Stimulated activated CD4-positive, alpha-beta T cell treated with anti-CD3 and anti-CD28 coated beads, TNF-alpha, amount 100 ng/mL, for 4 hours (primary cell): ENCODE results near the gene NPLOC4.
"Not testable (repeated sequence)": the region's sequence is repeated elsewhere in the genome, so short reads cannot be mapped to it uniquely, and the experiment has no call there.

Experiments used
- DNase-seq, 3 experiments: peaks; one replicate each; pipeline ENCODE4 v3.0.0-alpha.2; 2020; ENCODE audit warnings: low read depth in 3 of 3

NPLOC4 gene

DNA sequence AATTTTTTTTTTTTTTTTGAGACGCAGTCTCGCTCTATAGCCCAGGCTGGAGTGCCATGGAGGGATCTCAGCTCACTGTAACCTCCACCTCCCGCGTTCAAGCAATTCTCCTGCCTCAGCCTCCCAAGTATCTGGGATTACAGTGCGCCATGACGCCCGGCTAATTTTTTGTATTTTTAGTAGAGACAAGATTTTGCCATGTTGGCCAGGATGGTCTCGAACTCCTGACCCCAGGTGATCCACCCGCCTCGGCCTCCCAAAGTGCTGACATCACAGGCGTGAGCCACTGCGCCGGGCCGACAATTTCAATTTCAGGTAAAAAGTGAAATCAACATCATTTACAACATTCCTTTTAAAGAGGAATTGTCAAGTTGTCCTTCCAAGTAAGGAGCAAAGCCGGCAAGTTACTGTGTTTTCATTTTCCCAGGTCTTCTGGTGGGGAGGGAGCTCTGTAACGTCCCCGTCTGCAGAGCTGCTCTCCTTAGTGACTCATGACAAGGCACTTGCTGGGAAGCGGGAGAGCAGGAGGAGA, 873 bp downstream of the NPLOC4 start:
- DNase-seq, result no peak

DNA sequence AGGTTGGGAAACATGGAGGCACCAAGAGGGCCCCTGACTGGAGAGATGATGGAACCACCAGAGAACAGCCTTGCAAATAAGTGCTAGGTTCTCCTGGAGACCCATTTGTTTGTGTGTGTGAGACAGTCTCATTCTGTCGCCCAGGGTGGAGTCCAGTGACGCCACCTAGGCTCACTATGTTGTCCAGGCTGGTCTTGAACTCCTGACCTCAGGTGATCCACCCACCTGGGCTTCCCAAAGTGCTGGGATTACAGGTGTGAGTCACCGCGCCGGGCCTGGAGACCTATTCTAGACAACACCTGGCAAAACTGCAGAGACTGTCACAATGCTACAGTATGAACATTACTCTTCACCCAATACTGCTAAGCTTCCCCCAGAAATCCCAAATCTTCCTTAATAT, 1.5 kb downstream of the NPLOC4 start:
- DNase-seq, result no peak

DNA sequence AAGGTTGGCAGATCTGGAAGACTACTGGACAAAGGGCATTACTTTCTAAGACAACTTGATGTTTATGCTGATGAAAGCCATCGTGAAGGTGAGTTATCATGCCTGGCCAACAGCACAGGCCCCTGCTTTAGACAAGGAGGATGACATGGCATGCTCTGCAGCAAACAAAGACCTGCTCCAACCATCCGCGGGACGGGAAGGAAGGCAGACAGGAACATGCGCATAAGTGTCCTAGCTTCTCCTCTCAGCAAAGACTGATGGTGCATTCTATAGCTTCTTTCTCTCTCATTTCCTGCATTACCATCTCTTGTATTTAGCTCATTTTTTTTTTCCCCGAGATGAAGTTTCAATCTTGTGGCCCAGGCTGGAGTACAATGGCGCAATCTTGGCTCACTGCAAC, 5.4 kb downstream of the NPLOC4 start:
- DNase-seq, result no peak

DNA sequence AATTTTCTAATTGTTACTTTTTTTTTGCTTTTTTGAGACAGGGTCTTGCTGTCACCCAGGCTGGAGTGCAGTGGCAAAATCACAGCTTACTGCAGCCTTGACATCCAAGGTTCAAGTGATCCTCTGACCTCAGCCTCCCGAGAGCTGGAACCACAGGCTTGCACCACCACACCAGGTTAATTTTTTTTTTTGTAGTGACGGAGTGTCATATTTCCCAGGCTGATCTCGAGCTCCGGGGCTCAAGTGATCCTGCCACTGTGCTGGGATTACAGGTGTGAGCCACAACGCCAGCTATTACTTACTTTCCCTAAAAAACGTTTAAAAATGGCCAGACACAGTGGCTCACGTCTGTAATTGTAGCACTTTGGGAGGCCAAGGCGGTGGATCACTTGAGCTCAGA, 6.6 kb downstream of the NPLOC4 start:
- no peak for DNase-seq

DNA sequence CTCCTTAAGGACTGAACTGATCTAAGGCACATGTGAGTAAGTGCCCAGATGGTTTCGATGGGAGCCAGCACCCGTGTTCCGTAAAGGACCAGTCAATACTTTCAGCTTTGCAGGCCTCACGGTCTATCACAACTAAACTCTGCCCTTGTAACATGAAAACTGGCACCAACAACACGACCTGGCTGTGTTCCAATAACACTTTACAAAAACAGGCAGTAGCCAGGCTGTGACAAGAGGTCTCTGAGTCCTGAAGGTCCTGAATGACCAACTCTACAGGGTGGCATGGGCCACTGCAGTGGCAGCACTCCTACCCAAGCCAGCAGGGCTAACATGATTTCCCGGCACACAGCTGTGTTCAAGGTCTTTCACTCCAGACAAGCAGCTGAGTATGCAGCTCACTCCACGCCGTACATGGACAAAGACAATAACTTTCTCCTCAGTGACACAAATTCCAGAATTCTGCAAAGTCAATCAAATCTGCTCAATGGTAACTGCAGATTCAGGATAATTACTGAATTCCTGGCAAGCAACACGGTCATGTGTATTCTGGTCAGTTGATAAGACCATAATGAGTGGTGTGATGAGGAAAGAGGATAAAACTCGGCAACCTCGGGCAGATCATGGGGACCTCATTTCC, 15.3 kb downstream of the NPLOC4 start:
- no peak for DNase-seq

DNA sequence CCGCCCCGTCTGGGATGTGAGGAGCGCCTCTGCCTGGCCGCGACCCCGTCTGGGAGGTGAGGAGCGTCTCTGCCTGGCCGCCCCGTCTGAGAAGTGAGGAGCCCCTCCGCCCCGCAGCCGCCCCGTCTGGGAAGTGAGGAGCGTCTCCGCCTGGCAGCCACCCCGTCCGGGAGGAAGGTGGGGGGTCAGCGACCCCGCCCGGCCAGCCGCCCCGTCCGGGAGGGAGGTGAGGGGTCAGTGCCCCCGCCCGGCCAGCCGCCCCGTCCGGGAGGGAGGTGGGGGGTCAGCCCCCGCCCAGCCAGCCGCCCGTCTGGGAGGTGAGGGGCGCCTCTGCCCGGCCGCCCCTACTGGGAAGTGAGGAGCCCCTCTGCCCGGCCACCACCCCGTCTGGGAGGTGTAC, 18.6 kb downstream of the NPLOC4 start:
- not testable (repeated sequence) for DNase-seq

DNA sequence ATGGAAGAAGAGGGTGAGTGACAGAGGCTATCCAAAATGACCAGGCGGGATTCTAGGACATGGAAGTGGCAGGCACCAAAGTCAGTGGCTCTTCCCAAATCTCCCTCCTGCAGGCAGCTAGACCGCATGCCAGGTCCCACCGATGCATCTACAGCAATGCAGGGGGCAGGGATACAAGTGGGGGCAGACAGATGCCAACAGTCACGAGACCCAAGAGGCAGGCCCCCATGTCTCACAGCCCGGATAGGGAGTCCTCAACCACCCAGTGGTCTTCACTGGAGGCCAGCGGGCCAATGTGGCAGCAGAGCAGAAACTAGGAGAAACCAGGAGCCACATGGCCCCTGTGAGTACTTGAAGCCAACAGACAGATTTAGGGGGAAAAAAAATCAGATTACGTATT, 20.0 kb downstream of the NPLOC4 start:
- DNase-seq, result no peak

DNA sequence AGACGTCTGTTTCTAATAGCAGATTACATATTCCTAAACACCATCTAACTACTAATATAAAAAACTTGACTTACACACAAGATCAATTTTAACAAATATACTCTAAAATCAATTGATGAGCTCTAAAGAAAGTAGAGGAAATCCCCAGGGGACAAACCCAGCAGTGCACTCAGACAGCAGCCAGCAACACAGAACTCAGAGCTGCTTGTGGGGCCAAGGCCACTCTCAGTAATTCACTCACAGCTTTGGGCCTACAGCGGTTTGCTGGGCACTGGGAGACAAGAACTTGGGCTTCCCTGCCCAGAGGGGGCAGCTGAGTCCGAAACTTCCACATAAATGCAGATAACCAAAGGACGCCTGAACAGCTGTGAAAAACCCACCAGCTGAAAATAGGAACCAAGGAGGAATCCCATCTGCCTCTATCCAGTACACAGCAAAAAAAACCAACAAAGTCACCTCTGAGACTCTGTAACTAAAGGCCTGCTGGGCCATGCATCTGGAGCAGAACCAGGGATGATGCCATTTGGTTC, 21.4 kb downstream of the NPLOC4 start:
- DNase-seq, result no peak

DNA sequence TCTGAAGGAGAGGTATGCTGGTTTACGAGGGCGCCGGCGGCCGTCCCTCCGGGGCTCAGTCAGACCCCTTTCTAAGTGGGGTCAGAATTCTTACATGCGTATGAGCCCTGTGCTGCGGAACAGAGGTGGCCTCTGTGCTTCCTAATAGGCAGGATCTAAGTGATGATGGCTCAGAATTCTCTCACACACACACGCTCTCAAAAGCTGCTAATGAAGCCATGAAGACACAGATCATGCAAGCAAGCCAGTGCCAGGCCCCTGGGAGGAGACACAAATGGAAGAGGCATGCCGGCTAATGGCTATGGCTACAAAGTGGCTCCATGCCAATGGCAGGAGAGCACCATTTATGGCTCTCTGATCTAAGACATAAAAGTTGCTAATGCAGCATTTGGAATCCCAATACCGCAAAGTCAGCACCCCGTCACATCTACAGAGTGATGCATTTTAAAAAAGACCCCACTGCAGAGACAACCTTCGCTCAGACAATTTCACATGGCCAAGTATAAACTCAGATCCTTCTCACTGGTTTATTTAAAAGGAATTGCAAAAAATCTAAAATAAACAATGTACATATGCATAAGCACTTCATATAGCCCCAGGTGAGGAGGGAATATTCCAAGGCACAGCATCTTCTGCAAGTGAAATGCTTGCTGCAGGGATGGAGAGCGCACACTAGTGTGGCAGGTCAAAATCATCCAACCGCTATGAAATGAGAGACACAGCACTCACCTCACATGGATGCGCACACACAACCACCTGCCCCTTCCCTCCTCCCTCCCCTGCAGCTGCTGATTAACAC, 24.5 kb downstream of the NPLOC4 start:
- DNase-seq, result no peak

DNA sequence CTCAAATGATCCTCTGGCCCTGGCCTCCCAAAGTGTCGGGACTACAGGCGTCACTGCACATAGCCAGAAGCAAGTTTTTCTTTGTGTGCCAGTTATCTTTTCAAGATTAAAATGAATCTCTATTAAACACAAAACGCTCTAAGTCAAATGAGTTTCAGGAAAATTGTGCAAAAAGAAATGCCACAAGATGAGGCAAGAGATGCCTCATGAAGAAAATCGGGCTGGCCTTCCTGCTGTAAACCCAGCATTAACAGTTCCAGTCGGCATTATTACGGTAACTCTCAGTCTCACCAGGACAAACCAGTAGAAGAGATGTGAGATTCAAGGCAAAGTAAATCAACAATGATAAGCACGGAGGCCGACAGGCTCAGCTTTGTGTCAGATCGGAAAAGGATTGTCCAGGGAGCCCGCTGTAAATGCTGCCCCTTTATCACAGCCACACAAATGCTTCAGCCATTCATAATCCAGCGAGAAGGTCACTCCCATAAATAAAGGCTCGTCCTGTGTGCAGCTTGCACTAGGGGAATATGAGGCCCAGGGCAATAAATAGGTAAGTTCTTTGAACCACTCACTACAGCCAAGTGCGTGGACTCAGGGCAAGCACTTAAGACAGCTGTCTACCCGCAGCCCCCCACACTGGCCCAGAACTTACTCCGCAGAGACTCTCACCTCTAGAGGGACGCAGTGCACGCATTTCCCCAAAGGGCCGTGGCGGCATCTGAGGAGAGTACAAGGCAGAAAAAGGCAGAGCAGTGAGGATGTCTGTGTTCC, 27.2 kb downstream of the NPLOC4 start:
- DNase-seq, result no peak

DNA sequence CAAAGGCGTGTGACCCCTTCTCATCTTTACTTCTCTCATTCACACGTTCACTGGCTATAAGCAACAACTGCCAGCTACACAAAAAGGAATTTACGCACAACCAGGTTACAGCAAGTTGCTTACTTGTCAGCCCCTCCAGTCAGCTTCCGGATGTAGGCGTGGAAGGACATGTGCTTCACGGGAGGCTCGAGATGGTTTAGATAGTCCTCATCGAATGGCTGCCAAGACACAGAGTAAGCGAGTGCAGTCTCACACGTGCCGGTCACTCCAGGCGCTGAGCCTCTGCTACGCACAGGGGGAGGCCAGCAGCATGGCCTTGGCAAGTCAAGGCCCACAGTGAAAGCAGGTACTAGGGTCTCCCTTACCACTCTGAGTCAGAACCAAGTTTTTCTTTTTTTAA, 28.3 kb downstream of the NPLOC4 start:
- no peak for DNase-seq

DNA sequence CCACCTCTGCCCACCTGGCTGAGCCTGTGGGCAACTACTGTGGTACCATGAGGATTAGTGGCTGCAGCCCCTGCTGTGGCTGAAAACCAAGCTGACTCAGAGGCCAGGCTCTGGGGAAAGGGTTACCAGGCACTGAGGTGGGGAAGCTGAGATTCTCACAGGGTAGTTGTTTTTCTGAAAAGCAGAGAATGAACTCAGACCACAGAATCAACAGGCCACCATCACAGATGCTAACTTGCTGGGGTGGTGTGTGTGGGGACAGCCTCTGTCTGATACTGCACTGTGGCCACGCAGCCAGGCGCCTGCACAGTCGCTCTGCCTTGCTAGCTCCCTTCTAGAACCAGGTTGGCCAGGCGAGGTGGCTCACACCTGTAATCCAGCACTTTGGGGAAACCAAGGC, 28.8 kb downstream of the NPLOC4 start:
- DNase-seq, result no peak

DNA sequence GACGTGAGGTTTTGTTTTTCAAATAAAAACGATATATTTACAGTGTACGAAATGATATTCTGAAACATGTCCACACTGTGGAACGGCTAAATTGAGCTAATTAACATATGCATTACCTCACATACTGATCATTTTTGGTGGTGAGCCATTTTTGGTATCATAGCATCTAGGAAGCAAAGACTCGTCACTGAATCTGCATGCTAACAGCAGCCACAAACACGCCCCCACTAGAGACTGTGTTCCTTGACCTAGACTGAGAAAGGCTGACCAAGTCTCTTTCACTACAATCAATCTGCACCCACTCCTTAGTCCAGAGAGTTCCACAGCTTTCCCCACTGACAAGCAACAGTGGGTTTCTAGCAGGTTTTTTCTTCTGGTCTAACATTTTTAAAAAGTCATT, 29.5 kb downstream of the NPLOC4 start:
- no peak for DNase-seq

DNA sequence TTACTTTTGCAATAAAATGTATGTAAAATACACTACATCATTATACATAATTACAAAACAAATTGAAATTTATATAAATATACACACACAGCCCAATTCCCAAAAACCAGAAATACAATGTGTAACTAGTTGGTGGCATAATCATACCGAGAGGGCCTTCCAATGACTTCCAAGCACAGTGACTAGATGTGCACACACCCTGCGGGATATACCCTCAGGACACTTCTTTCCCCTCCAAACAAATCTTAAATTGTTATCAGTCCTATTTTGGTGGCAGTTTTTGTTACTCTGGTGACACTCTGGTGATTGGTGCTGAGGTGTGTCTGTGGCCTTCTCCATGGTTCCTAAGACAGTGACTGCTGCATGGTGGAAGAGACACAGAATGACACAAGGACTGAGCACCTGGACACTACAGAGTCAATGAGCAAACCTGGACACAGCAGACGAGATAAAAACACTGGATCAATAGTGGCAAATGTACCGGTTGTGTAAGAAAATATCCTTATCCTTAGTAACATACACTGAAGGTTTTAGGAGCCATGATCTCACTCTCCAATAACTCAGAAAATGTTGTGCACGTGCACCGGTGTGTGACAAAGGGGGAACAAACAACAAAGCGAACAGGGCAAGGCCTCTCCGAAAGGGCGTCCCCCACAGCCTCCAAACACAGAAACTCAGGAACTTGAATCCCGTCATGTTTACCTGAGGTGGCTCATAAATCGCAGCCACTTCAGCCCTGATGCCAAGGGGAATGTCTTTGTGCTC, 32.9 kb downstream of the NPLOC4 start:
- no peak for DNase-seq

DNA sequence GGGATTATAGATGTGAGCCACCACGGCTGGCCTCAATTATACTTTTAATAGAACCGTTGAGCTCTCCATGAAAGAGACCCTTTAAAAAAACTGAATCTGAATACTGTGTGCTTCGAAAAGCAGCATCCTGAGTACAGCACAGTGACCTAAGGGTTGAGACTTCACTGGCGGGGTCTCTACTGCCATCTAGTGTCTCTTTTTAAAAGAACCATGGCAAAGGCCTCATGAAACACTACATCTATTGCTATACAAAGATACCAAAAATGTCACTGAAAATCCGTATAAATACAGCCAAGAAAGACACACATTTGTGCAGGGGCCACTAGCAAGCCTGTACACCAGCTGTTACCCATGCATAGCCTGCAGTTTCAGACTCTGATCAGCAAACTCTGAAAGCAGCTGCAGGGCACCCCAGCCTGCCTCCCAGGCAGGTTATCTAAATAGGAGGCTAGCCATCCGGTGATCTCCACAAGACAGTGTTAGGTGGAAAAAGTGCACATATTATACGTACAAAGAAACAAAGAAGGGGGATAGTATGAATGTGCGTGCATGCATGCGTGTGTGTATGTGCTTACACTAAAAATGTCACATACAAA, 35.3 kb downstream of the NPLOC4 start:
- peak in 2 of 3 experiments; percentile 9 to 13 for DNase-seq

DNA sequence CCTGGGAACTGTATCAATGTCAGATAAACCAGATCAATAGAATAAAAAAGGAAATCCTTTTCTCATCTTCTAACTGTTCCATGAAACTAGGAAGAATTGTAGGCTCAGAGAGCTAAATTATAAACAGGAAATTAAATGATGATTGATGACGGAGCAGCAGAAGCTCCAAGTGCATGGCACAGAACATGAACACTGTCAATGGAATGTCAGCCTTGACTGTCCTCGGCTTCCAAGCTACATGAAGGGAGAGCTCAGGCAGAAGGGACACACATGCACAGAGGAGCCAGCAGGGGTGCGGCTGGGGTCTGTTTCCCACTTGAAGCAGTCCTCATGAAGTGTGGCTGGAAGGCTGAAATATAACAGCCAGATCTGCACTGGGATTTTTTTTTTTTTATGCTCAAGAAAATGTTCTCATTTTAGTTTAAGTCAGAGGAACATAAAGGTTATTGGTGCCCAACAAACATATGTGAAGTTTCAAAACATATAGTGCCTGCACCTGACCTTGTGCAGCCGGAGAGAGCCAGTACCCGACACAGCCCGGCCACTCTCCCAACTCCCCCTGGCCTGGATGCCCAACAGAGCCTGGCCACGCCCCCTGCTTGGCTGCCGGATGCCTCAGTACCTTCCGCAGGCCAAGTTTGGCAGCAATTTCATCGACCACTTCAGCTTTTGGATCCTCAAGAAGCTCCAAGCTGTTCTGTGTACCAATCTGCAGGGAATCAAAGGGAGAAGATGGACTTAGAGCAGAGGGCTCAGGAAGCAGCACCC, 37.0 kb downstream of the NPLOC4 start:
- no peak for DNase-seq

DNA sequence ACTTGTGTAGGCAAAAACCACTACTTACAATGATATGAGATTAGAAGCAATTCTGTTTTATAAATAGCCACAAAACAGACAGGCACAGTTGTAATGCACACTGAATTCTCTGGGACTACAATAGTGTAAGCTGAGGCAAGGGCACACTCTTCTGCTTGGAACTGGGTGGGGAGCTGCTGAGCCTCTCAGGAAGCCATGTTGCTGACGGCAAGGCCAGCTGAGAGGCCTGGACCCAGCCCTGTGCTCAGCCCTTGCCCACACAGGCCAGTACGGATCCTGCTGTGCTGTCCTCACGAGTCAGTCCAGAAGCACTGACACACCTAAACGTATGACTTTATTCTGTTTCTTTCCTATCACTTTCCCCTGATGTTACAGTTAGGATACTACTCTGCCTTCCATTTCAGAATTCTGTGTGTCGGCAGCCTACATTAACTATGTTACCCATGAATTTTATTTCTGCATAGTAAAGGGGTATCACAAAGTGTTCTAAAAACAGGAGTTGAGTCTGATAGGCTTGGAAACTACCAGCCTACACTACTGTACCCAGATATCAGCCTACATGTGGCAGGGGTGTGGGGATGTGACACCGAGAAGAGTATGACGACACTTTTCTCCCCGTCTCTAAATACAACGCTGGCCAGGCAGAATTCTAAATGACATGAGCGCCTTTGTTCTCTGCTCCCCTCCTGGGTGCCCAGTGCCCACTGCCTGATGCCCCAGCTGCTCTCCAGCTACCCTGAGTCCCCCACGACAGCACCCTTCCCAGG, 43.6 kb downstream of the NPLOC4 start:
- no peak for DNase-seq

DNA sequence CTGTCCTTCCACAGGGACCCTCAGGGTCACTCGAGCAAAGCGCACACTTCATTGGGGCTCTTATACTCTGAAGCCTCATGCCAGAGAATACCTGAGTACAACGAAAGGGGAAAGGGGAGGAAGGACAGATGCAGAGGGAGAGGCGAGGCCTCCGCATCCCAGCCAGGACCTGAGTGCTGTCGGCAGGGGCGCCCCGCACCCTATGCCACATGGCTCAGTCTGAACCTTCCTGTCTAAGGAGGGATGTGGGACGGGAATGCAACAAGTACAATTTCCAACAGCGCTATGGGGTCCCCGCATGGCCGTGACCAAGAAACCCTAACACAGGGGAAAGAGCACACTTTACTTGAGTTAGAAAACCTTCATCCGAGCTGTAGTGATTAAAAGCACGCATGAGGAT, 44.9 kb downstream of the NPLOC4 start:
- no peak for DNase-seq

DNA sequence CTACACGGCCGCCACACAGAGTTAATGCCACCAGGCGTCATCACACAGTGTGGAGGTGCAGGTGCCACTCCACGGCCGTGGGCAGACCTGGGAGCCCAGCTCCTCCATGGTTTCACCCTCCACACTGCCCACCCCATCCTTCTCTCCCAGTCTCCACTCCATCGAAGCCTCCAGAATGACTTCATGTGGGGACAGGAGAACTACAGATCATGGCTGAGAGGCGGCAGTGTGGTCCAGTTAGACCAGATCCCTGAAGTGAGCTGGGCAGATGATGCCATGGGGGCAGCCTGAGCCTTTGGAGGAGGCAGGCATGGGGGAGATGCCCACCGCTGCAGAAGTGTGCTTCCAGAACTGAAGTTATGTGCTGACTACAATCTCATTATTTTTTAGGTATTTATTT, 46.8 kb downstream of the NPLOC4 start:
- DNase-seq, result no peak

DNA sequence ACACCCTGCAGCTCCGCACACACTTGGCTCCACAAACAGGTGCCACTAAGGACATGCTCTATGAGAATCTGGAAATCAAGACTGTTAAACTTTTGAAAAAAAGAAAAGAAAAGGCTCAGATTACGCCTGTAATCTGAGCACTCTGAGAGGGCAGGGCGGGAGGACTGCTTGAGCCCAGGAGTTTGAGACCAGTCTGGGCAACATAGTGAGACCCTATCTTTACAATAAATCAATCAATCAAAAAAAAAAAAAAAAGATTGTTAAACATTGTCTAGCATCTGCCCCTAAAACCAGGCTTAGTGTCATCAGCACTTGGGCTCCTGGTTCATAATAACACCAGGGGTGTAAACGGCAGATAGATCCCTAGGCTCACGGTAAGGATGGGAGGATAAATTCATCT, 47.3 kb downstream of the NPLOC4 start:
- DNase-seq, result no peak
